Adipocyte (in vitro differentiated cells): Measurements from ENCODE around the gene RAB44.

ENCODE experiments used
- DNase-seq: peaks from one replicate; pipeline ENCODE4 v3.0.0-alpha.2; 2015; ENCODE audit warnings: low read depth
- H3K27me3 ChIP-seq: replicated peaks from 2 replicates; pipeline ENCODE4 v1.7.0; 2013; ENCODE audit warnings: mild to moderate bottlenecking, low read length, moderate library complexity; ENCODE audit not compliant: control insufficient read depth, insufficient read depth
- H3K36me3 ChIP-seq: 2 replicates; pipeline ENCODE4 v1.7.0; 2013; ENCODE audit warnings: low read length, mild to moderate bottlenecking, moderate library complexity; ENCODE audit not compliant: control insufficient read depth, insufficient read depth, severe bottlenecking
- H3K4me1 ChIP-seq: 2 replicates; pipeline ENCODE4 v1.7.0; 2013; ENCODE audit warnings: mild to moderate bottlenecking, low read length, moderate library complexity; ENCODE audit not compliant: control insufficient read depth, insufficient read depth
- H3K4me3 ChIP-seq: 2 replicates; pipeline ENCODE4 v1.7.0; 2013; ENCODE audit warnings: mild to moderate bottlenecking, low read length, moderate library complexity
- H3K9ac ChIP-seq: 2 replicates; pipeline ENCODE4 v1.7.0; 2013; ENCODE audit warnings: mild to moderate bottlenecking, low read length, moderate library complexity
- H3K9me3 ChIP-seq: 2 replicates; pipeline ENCODE4 v1.7.0; 2013; ENCODE audit warnings: mild to moderate bottlenecking, low read length, moderate library complexity; ENCODE audit not compliant: control insufficient read depth

The RAB44 gene

GRCh38 chr6:36739947-36740817, 42.6 kb downstream of the RAB44 start:
- no peaks in the 10 kb centered on the region for H3K27me3 ChIP-seq
- DNase-seq: no peak
- no peaks in the 10 kb centered on the region for H3K9me3 ChIP-seq
- H3K4me3 ChIP-seq: no peak overlapping the region
- peaks cover 10% of the 10 kb centered on the region for H3K4me1 ChIP-seq
- no peaks in the 10 kb centered on the region for H3K36me3 ChIP-seq
- H3K9ac ChIP-seq: no peak overlapping the region

GRCh38 chr6:36740818-36741179, 43.2 kb downstream of the RAB44 start:
- Histone ChIP-seq H3K9me3 (no peaks in the 10 kb centered on the region), H3K27me3 (peaks cover 1% of the 10 kb centered on the region), H3K9ac (no peak overlapping the region), H3K4me1 (peaks cover 4% of the 10 kb centered on the region), H3K36me3 (no peaks in the 10 kb centered on the region), H3K4me3 (no peak overlapping the region)
- DNase-seq: no peak

GRCh38 chr6:36742146-36742545, 44.5 kb downstream of the RAB44 start:
- H3K27me3 ChIP-seq: peaks cover 14% of the 10 kb centered on the region
- no peaks in the 10 kb centered on the region for H3K36me3 ChIP-seq
- no peak for DNase-seq
- H3K9ac ChIP-seq: no peak overlapping the region
- no peaks in the 10 kb centered on the region for H3K4me1 ChIP-seq
- no peaks in the 10 kb centered on the region for H3K9me3 ChIP-seq
- no peak overlapping the region for H3K4me3 ChIP-seq

- Histone ChIP-seq H3K9me3 (no peaks in the 10 kb centered on the region), H3K4me1 (no peaks in the 10 kb centered on the region), H3K4me3 (no peak overlapping the region), H3K27me3 (peaks cover 14% of the 10 kb centered on the region), H3K9ac (no peak overlapping the region), H3K36me3 (no peaks in the 10 kb centered on the region)
- DNase-seq: no peak
Observed at GRCh38 chr6:36743032-36743431, 45.4 kb downstream of the RAB44 start.

- no peak overlapping the region for H3K4me3 ChIP-seq
- peaks cover 14% of the 10 kb centered on the region for H3K27me3 ChIP-seq
- H3K9ac ChIP-seq: no peak overlapping the region
- no peaks in the 10 kb centered on the region for H3K36me3 ChIP-seq
- DNase-seq: no peak
- H3K9me3 ChIP-seq: peaks cover 5% of the 10 kb centered on the region
- H3K4me1 ChIP-seq: no peaks in the 10 kb centered on the region
Observed at GRCh38 chr6:36743538-36744303, 46.1 kb downstream of the RAB44 start.

GRCh38 chr6:36744304-36744673, 46.7 kb downstream of the RAB44 start:
- no peak for DNase-seq
- H3K9me3 ChIP-seq: peaks cover 9% of the 10 kb centered on the region
- no peaks in the 10 kb centered on the region for H3K4me1 ChIP-seq
- H3K27me3 ChIP-seq: peaks cover 14% of the 10 kb centered on the region
- no peak overlapping the region for H3K4me3 ChIP-seq
- no peak overlapping the region for H3K9ac ChIP-seq
- no peaks in the 10 kb centered on the region for H3K36me3 ChIP-seq

GRCh38 chr6:36745283-36745682, 47.7 kb downstream of the RAB44 start:
- H3K27me3 ChIP-seq: peaks cover 14% of the 10 kb centered on the region
- H3K9ac ChIP-seq: no peak overlapping the region
- H3K9me3 ChIP-seq: peaks cover 18% of the 10 kb centered on the region
- H3K4me1 ChIP-seq: no peaks in the 10 kb centered on the region
- DNase-seq: no peak
- no peak overlapping the region for H3K4me3 ChIP-seq
- H3K36me3 ChIP-seq: no peaks in the 10 kb centered on the region

- H3K9me3 ChIP-seq: peaks cover 20% of the 10 kb centered on the region
- H3K4me1 ChIP-seq: no peaks in the 10 kb centered on the region
- no peaks in the 10 kb centered on the region for H3K36me3 ChIP-seq
- DNase-seq: no peak
- no peak overlapping the region for H3K4me3 ChIP-seq
- H3K27me3 ChIP-seq: peaks cover 14% of the 10 kb centered on the region
- H3K9ac ChIP-seq: no peak overlapping the region
Observed at GRCh38 chr6:36745836-36746235, 48.2 kb downstream of the RAB44 start.

- no peak for DNase-seq
- H3K27me3 ChIP-seq: peaks cover 14% of the 10 kb centered on the region
- H3K4me3 ChIP-seq: no peak overlapping the region
- no peaks in the 10 kb centered on the region for H3K36me3 ChIP-seq
- no peak overlapping the region for H3K9ac ChIP-seq
- H3K4me1 ChIP-seq: no peaks in the 10 kb centered on the region
- H3K9me3 ChIP-seq: peaks cover 20% of the 10 kb centered on the region
Observed at GRCh38 chr6:36746251-36746650, 48.6 kb downstream of the RAB44 start.

- Histone ChIP-seq H3K9ac (no peak overlapping the region), H3K9me3 (peaks cover 20% of the 10 kb centered on the region), H3K4me1 (no peaks in the 10 kb centered on the region), H3K36me3 (no peaks in the 10 kb centered on the region), H3K27me3 (peaks cover 14% of the 10 kb centered on the region), H3K4me3 (no peak overlapping the region)
- no peak for DNase-seq
Observed at GRCh38 chr6:36749829-36750489, 52.3 kb downstream of the RAB44 start.

- no peak overlapping the region for H3K4me3 ChIP-seq
- no peaks in the 10 kb centered on the region for H3K4me1 ChIP-seq
- H3K9me3 ChIP-seq: peaks cover 20% of the 10 kb centered on the region
- no peak overlapping the region for H3K9ac ChIP-seq
- H3K27me3 ChIP-seq: peaks cover 9% of the 10 kb centered on the region
- H3K36me3 ChIP-seq: no peaks in the 10 kb centered on the region
- DNase-seq: no peak
Observed at GRCh38 chr6:36751091-36751490, 53.5 kb downstream of the RAB44 start.
